ENCODE results near the gene ZFYVE1.

DNA sequence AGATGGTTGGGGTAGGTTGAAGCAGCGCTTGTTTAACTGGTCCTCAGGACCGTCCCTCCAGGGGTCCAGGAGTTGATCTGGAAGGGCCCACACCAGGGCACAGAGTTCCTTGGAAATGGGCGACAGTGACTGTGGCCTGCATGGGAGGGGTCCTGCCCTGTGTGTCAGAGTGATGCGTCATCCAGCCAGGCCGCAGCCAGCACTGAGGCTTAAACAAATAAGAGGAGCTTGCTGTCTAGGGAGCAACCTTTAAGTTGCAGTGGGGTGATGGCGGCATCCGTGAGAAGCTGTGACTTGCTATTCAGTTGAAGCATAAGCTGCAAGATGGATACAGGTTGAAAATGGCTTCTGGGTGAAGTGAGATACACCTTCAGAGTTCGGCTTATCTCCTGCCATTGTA lies 80.4 kb downstream of the ZFYVE1 start:
- TF ChIP-seq, protein P1, sequence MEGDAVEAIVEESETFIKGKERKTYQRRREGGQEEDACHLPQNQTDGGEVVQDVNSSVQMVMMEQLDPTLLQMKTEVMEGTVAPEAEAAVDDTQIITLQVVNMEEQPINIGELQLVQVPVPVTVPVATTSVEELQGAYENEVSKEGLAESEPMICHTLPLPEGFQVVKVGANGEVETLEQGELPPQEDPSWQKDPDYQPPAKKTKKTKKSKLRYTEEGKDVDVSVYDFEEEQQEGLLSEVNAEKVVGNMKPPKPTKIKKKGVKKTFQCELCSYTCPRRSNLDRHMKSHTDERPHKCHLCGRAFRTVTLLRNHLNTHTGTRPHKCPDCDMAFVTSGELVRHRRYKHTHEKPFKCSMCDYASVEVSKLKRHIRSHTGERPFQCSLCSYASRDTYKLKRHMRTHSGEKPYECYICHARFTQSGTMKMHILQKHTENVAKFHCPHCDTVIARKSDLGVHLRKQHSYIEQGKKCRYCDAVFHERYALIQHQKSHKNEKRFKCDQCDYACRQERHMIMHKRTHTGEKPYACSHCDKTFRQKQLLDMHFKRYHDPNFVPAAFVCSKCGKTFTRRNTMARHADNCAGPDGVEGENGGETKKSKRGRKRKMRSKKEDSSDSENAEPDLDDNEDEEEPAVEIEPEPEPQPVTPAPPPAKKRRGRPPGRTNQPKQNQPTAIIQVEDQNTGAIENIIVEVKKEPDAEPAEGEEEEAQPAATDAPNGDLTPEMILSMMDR (IDR thresholded peaks at IDR 0.05; ENCODE audit: poor library complexity) = no peak
- TF ChIP-seq EZH2phosphoT487 (IDR thresholded peaks at IDR 0.05; ENCODE audit: low read depth, severe bottlenecking, unreplicated experiment) = no peak
- no peak for TF ChIP-seq EZH2 (IDR thresholded peaks at IDR 0.05; ENCODE audit: borderline replicate concordance)
